GM18508 (cell line): Measurements from ENCODE around the gene COL7A1.

Experiments used
- ATAC-seq: cut with Tn5 transposase; IDR thresholded peaks from one replicate; pipeline ENCODE4 v1.9.1; 2021; ENCODE audit warnings: moderate number of reproducible peaks; ENCODE audit not compliant: insufficient read depth, unreplicated experiment

COL7A1 gene

DNA sequence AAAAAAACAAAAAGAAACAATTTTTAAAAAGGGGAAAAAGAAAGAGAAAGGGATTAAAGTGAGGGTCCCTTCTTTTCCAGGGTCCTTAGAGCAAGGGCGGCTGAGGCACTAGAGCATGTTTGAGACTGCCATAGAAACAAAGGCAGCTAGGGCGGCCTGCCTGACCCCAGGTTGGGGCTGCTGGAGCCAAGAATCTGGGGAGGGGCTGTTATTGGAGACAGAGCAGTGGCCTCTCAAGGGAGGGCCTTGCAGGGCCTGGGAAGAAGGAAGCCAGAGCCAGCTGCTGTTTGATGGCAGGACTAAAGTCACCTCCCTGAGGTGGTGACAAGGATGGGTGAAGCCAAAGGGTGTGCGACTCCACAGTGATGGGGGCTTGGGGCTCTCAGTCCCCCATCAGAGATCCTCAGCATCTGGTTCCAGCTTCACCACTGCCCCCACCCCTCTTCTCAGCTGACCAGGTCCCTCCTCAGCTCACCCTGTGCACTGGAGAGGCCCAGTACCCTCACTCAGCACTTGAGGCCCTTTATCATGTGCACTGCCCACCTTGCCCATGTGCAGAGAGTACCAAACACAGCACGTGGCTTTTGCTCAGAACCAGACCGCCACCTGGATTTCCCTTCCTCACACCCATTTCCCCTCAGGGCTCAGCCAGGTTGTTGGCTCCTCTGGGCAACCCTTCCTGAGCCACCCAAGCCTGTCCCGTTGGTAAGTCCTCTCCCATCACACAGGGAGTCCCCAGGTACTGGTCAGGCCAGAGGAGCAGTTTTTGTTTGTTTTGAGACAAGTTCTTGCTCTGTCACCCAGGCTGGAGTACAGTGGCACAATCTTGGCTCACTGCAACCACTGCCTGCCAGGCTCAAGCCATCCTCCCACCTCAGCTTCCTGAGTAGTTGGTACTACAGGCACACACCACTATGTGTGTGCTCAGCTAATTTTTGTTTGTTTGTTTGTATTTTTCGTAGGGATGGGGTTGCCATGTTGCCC lies 24.7 kb upstream of the COL7A1 start:
- ATAC-seq: no peak

DNA sequence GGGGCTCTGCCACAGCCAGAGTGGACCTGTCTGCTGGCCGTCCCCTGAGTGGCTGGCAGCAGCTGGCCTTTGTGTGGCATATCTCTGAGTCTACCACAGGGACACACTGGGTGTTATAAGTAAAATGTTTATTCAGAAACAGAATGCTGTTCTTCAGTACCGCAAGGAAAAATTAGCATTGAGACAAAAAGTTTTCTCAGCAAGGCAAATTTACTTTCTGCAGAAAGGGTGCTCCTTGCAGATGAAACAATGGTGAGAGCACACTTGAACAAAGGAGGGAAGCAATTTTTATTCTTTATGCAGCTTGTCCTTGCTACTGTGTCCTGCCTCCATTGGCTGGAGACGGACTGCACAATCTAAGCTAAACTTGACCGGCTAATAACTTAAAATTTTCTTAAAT lies 22.4 kb upstream of the COL7A1 start:
- no peak for ATAC-seq

DNA sequence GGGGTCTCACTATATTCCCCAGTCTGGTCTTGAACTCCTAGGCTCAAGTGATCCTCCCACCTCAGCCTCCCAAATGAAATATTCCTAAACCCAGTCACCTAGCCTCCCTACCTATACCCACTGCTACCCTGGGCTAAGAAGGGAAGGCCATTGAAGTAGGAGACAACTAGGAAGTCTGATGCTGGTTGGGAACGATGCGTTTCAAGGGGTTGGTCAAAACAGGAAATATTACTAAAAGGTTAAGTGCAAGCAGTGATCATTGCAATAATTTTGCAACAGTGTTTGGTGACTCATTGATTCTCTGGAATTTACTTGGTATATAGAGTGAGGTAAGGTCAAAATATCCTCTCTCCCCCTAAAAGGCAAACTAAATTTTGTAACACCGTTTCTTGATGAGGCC lies 18.9 kb upstream of the COL7A1 start:
- ATAC-seq: no peak

- ATAC-seq: no peak
Measured at GRCh38 chr3:48612309-48612708, 17.2 kb upstream of the COL7A1 start.

DNA sequence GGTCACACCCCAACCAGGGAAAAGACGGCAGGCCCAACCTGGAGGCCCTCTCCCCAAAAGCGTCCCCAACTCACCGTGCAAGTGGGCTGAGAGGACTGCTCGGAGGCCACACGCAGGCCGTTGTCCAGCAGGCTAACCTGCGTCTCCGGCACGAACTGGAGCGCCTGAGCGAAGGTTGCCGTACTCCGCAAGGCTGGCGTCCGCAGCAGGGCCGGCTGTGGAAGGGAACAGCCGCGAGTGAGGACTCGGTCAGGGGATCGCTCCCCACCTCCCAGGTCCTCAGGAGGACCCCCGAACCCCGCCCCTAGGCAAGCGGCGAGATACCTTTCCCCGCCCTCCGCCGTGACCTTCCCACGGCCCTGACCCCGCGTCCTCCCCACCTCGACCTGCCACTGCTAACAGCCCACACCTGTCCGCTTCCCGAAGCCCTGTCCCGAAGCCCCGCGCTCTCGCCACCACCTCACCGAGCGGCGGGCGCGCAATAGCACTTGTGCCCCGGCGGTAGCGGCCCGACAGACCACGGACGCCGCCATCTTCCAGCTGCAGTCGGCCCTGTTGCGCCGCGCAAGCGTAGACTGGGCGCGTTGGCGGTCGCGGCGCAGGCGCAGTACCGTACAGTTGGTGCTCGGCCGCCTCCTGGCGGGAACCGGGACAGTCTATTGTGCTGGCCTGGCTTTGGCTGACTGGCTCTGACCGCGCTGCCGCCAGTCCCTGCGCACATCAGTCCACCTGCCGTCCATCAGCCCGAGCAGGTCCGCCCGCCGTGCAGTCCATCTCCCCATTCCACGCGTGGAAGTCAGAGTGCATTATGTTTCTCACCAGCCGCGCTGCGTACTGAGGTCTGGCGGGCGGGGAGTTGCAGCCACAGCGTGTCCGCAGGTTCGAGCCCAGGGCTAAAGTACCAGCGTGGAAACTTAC lies 14.2 kb upstream of the COL7A1 start, which contains the start of gene UQCRC1:
UQCRC1 (minus strand) TSS at position 559 of the 918 bp plus-strand sequence; CDS start at position 533, 26 bp downstream.
- peak; percentile 80 for ATAC-seq

DNA sequence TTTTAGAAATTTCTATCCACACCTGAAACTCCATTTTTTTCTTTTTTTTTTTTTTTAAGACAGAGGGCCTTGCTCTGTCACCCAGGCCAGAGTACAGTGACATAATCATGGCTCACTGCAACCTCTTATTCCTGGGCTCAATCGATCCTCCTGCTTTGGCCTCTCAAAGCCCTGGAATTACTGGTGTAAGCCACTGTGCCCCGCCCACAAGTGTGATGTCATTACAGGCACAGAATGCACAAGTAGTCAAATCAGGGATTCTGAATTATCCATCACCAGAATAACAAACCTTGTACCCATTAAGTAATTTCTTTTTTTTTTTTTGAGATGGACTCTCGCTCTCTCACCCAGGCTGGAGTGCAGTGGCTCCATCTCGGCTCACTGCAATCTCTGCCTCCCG lies 12.4 kb upstream of the COL7A1 start:
- ATAC-seq: no peak

DNA sequence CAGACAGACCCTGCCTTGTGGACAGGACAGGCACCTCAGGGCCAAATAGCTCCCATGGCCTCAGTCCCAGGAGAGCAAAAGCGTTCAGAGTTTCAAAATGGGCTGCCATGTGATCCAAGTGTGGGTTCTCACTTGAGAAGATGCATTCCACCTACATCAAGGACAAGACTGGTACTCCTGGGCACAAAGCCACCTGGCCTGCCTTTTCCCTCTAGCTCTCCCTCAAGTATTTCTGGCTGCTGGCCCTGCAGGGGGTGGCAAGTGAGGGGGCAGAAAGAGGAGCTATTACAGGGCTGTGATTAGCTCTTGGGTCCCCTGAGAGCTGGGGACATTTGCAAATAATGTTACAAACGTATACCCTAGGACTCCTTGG lies 6.5 kb upstream of the COL7A1 start:
- no peak for ATAC-seq

DNA sequence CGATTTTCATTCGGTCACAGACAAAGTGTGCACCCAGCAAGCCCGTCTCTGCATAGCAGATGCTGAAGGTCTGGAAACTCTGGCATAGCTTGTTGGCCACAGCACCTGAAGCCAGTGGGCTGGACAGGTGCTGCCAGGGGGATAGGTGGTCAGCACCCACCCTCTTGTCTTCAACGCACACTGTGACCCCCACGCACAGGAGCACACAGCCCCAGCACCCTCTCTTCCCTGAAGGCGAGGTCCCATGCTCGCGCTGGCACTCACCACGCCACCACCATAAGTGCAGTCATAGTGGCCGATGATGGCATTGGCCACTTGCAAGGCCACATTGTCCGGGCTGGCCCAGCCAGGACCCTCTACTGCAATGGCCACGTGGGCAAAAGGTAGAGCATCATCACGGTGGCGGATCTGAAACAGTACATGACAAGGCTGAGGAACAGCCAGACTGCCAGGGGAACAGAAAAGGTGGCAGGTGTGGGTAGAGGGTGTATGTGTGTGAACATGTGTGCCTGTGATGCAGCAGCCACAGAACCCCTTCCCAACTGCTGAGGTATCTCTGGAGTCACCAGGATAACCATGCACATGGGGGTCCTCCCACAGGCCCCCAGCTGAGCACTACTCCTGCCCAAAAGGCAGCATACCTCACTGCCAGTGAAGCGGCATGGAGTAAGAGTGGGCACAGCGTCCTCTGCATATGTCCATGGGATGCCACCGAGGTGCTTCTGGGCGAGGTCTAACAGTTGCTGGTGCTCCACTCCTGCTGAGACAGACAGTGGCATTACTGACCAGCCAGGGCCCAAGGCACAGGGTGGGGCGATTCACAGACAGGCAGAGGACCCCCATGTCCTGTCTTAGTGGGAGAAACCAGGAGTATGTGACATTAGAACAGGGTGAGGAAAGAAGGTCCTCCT lies 5.8 kb upstream of the COL7A1 start:
- no peak for ATAC-seq

DNA sequence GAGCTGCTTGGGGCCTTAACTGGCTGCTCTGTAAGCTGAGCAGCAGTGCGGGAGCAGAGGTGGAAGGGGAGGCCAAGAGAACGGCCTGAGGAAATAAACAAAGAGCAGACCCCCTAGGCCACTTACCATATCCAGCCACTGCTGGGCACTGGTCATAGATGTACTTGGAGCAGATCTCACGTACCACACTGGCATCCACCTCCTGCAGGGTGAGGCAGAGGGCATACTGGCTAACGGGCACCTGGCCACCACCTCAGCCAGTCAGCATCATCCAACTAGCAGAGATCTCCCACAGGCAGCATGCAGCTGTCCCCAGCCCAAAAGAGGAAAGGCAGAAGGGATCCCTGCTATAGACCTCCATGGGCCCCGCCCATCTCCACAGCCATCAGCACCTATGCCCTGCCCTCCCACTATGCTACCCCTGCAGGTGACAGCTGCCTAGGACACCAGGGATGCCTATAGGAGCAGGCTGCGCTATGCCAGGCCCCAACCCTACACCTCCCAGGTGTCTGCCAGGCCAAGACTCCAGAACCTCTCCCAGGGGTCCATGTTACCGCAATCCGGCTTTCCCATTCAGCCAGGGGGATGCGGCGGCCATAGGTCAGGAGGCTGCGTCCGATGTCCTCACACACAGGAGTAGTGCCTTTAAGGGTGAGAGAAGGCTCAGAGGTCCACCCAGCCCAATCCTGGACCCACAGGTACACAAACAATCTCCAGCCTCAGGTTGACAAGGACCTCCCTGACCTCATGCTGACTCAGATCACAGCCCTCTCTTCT lies 4.6 kb upstream of the COL7A1 start:
- ATAC-seq: no peak

GRCh38 chr3:48599077-48599501 lies 4.0 kb upstream of the COL7A1 start:
- ATAC-seq: no peak

DNA sequence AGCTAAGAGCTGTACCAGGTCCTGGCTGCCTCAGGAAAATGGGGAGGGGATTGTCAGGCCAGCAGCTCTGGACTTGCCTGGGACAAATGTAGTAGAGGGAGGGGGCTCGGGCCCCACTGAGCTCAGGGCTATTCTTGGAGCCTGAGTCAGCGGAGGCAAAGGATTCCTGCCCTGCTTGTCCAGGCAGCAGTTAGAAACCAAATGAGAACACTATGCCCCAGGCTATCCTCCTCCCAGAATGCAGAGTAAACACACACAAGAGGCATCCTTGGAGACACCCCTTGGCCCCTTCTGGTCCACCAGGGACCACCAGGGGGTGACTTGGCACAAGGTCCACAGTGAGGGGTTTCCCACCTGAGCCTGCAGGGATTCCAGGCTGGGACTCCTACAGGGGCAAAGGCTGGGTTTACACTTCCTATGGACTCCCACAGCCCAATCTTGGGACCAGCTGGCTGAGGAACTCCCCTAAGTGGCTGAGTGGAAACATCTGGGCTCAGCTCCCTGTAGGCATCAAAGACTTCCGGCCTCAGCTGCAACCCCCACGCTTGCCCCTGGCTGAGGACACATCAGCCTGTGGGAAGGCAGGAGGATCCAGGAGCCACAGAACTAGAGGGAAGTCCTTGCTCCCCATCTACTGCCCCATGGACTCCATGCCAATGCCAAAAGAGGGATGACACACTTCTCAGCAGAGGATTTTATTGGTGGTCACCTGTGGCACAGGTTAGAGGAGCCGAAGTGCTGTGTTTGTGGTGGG lies 3.4 kb upstream of the COL7A1 start:
- no peak for ATAC-seq

GRCh38 chr3:48597408-48597800 lies 2.3 kb upstream of the COL7A1 start:
- no peak for ATAC-seq

GRCh38 chr3:48596676-48597407 lies 1.7 kb upstream of the COL7A1 start:
- no peak for ATAC-seq

- no peak for ATAC-seq
Measured at GRCh38 chr3:48596157-48596556, 1.0 kb upstream of the COL7A1 start.

GRCh38 chr3:48595526-48596121 lies 495 bp upstream of the COL7A1 start:
- no peak for ATAC-seq

- ATAC-seq: no peak
Measured at GRCh38 chr3:48594417-48595049, 596 bp downstream of the COL7A1 start.

- ATAC-seq: no peak
Measured at GRCh38 chr3:48593337-48593736, 1.8 kb downstream of the COL7A1 start.
